ENCODE data around the gene C9orf40.

The C9orf40 gene

DNA sequence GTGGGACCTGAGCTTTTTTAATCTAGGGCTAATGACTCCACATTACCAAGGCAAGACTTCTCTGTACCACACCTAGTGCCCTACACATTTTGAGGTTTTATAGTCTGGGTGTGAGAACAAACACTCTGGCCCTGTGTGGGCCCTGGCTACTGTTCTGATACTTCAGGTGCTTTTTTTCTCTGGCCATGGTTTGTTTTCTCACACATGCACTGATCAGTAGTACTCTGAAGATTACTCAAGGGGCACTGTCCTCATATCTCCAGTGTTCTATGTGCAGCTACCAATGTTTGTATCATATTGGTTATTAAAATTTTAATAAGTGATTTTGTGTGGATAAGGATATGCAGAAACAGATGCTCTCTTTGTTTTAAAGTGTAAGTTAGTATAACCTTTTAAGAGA is 5.9 kb upstream of the C9orf40 start:
- H3K9me3 ChIP-seq (ENCODE audit: low read length), result no peaks in the 10 kb centered on the region
- no peak overlapping the region for H3K4me3 ChIP-seq (ENCODE audit: low read length)
- H3K4me1 ChIP-seq (ENCODE audit: insufficient read depth, low read length), result peaks cover under 1% of the 10 kb centered on the region
- H2AFZ ChIP-seq (ENCODE audit: low read depth, low read length), result no peak overlapping the region
- H3K27me3 ChIP-seq (ENCODE audit: insufficient read depth, low read length), result no peaks in the 10 kb centered on the region
- no peaks in the 10 kb centered on the region for H3K36me3 ChIP-seq (ENCODE audit: insufficient read depth, low read length)

DNA sequence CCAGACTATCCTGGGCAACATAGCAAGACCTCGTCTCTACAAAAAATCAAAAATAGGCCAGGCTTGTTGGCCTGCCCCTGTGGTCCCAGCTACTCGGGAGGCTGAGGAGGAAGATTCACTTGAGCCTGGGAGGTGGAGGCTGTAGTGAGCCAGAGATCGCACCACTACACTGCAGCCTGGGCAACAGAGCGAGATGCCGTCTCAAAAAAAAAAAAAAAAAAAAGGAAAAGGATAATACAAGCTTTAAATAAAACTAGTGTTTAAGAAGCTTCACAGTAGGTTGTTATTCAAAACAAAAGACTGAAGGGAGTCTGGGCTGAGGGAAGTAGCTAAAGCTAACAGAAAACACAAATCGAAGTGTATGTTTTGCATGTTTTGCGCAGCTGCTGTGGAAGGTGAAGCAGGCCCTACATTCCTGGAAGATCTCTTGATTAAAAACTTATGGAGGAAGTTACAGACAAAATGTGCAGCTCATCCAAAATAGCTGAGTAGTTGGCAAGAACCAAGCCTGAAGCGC is 581 bp upstream of the C9orf40 start:
- H3K27me3 ChIP-seq (ENCODE audit: insufficient read depth, low read length), result no peaks in the 10 kb centered on the region
- peak overlapping the region; percentile 94 for H2AFZ ChIP-seq (ENCODE audit: low read depth, low read length)
- H3K36me3 ChIP-seq (ENCODE audit: insufficient read depth, low read length), result no peaks in the 10 kb centered on the region
- H3K4me3 ChIP-seq (ENCODE audit: low read length), result peak overlapping the region; percentile 99
- H3K9me3 ChIP-seq (ENCODE audit: low read length), result no peaks in the 10 kb centered on the region
- peaks cover 8% of the 10 kb centered on the region for H3K4me1 ChIP-seq (ENCODE audit: insufficient read depth, low read length)

DNA sequence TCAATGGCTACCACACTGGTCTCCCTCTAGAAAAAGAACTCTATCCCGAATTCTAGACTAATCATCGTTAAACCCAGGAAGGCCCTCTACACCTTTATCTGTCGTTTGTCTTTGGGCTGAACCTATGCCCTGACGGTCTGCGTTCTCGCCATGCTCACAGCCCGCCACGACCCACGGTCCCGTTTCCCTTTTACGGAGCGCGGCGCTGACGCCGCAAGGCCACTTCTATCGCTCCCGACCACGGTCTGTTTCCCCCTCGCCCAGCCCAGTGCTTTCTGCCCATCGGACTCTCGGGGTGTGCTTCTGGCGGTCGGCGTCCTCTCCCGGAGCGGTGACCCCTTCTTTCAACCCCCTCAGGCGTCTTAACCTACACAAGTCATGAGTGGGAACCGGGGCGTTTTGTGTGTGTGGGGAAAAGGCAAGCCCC is 974 bp downstream of the C9orf40 start:
- no peaks in the 10 kb centered on the region for H3K9me3 ChIP-seq (ENCODE audit: low read length)
- peak overlapping the region; percentile 94 for H2AFZ ChIP-seq (ENCODE audit: low read depth, low read length)
- peak overlapping the region; percentile 99 for H3K4me3 ChIP-seq (ENCODE audit: low read length)
- H3K27me3 ChIP-seq (ENCODE audit: insufficient read depth, low read length), result no peaks in the 10 kb centered on the region
- no peaks in the 10 kb centered on the region for H3K36me3 ChIP-seq (ENCODE audit: insufficient read depth, low read length)
- peaks cover 8% of the 10 kb centered on the region for H3K4me1 ChIP-seq (ENCODE audit: insufficient read depth, low read length)

DNA sequence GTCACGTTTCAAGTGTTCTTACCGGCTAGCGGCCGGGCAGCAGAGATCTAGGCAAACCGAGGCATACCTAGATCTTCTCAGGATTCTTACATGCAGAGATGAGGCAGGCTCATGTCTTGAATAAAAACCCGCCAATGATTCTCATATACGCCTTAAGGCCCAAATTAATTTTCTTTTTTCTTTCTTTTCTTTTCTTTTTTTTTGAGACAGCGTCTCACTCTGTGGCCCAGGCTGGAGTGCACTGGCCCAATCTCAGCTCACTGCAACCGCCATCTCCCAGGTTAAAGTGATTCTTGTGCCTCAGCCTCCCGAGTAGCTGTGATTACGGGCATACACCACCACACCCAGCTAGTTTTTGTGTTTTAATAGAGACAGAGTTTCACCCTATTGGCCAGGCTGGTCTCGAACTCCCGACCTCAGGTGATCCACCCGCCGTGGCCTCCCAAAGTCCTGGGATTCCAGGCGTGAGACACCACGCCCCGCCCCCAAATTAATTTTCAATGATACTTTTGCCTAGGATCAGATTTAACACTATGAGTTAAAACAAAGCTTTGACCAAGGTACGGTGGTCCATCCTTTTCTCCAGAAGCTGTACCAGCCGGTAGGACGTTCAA is 1.5 kb downstream of the C9orf40 start:
- peak overlapping the region; percentile 99 for H3K4me3 ChIP-seq (ENCODE audit: low read length)
- no peaks in the 10 kb centered on the region for H3K27me3 ChIP-seq (ENCODE audit: insufficient read depth, low read length)
- peaks cover 8% of the 10 kb centered on the region for H3K4me1 ChIP-seq (ENCODE audit: insufficient read depth, low read length)
- H2AFZ ChIP-seq (ENCODE audit: low read depth, low read length), result peak overlapping the region; percentile 94
- H3K9me3 ChIP-seq (ENCODE audit: low read length), result no peaks in the 10 kb centered on the region
- no peaks in the 10 kb centered on the region for H3K36me3 ChIP-seq (ENCODE audit: insufficient read depth, low read length)

DNA sequence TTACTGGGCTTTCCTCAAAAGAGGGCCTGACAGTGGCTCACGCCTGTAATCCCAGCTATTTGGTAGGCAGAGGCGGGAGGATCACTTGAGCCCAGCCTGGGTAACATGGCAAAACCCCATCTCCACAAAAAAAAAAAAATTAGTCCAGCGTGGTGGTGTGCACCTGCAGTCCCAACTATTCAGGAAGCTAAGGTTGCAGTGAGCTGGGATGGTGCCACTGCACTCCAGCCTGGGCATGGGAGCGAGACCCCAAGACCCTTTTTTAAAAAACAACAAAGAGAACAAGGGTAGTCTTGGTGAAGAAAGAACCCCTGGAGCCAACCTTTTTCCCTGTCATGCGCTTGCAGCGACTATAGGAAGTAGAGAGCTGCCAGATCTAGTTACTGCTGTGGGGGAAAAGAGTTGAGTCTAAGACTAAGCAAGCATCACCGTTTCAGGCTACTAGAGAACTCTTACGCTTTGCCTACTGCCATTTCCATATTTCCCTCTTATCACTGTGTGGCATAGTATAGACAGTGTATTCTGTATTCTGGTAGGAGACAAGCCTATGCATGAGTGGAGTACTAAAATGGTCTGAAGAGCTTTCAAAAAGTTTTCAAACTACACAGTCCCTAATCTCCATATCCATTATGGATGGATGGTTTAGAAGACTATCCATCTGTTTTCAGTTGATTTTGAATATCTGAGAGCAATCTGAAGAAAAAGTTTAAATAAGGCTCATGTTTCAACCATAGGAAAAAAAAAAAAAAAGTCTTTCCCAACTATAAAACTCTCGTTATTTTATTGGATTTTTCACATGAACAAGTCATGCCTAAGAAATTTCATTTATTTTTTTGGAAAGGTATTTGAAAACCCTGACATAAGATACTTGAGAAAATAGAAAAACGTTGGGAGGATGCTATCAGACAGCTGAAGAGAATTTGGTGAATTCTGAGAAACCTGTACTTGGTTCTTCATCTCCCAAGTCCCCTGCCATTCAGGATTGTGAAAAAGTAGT is 2.6 kb downstream of the C9orf40 start:
- H3K9me3 ChIP-seq (ENCODE audit: low read length), result no peaks in the 10 kb centered on the region
- H2AFZ ChIP-seq (ENCODE audit: low read depth, low read length), result no peak overlapping the region
- H3K27me3 ChIP-seq (ENCODE audit: insufficient read depth, low read length), result no peaks in the 10 kb centered on the region
- no peaks in the 10 kb centered on the region for H3K36me3 ChIP-seq (ENCODE audit: insufficient read depth, low read length)
- H3K4me3 ChIP-seq (ENCODE audit: low read length), result no peak overlapping the region
- H3K4me1 ChIP-seq (ENCODE audit: insufficient read depth, low read length), result peaks cover 8% of the 10 kb centered on the region

DNA sequence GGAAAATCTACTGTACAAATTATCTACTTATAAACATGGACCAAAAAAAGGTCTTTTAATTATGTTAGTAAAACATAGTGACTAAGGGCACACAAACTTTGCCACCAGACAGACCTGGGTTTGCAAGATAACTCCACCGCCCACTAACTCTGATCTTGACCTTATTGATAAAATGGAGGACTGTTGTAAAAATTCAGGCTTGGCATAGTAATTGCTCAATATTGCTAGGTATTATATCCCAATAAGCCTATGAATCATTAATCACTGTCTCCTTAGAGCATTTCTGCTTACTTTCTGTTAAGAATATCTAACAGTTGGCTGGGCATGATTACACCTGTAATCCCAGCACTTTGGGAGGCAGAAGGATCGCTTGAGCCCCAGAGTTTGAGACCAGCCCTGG is 3.8 kb downstream of the C9orf40 start:
- Histone ChIP-seq H3K4me1 (ENCODE audit: insufficient read depth, low read length) (peaks cover 8% of the 10 kb centered on the region), H3K36me3 (ENCODE audit: insufficient read depth, low read length) (no peaks in the 10 kb centered on the region), H3K9me3 (ENCODE audit: low read length) (no peaks in the 10 kb centered on the region), H2AFZ (ENCODE audit: low read depth, low read length) (no peak overlapping the region), H3K27me3 (ENCODE audit: insufficient read depth, low read length) (no peaks in the 10 kb centered on the region), H3K4me3 (ENCODE audit: low read length) (no peak overlapping the region)

DNA sequence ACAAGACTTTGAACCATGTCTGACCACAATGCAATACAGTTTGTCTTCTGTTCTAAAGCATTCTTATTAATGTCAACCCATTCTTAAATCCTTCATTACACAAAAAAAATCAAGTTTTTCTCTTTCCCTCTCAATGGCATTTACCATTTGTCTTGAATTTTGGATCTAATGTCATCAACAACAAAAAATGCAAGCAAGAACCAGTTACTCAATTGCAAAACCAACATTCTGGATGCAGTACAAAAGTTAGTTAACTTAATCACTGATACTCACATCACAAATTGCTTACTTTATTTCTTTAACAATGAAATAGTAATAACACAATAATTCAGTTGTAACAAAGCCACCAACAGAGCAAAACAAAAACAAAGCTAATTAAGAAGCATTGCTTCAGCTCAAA is 6.0 kb downstream of the C9orf40 start:
- Histone ChIP-seq H3K36me3 (ENCODE audit: insufficient read depth, low read length) (no peaks in the 10 kb centered on the region), H3K4me1 (ENCODE audit: insufficient read depth, low read length) (peaks cover 3% of the 10 kb centered on the region), H3K9me3 (ENCODE audit: low read length) (no peaks in the 10 kb centered on the region), H3K4me3 (ENCODE audit: low read length) (no peak overlapping the region), H2AFZ (ENCODE audit: low read depth, low read length) (no peak overlapping the region), H3K27me3 (ENCODE audit: insufficient read depth, low read length) (no peaks in the 10 kb centered on the region)

DNA sequence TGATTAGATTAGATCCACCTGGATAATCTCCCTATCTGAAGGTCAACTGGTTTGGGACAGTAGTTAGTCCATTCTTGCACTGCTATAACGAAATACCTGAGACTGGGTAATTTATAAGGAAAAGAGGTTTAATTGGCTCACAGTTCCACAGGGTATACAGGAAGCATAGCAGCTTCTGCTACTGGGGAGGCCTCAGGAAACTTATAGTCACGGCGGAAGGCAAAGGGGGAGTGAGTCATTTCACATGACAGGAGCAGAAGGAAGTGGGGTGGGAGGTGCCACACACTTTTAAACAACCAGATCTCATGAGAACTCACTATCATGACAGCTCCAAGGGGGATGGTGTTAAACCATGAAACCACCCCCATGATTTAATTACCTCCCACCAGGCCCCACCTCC is 9.9 kb downstream of the C9orf40 start:
- Histone ChIP-seq H3K27me3 (ENCODE audit: insufficient read depth, low read length) (no peaks in the 10 kb centered on the region), H3K36me3 (ENCODE audit: insufficient read depth, low read length) (no peaks in the 10 kb centered on the region), H2AFZ (ENCODE audit: low read depth, low read length) (no peak overlapping the region), H3K4me1 (ENCODE audit: insufficient read depth, low read length) (no peaks in the 10 kb centered on the region), H3K4me3 (ENCODE audit: low read length) (no peak overlapping the region), H3K9me3 (ENCODE audit: low read length) (no peaks in the 10 kb centered on the region)

DNA sequence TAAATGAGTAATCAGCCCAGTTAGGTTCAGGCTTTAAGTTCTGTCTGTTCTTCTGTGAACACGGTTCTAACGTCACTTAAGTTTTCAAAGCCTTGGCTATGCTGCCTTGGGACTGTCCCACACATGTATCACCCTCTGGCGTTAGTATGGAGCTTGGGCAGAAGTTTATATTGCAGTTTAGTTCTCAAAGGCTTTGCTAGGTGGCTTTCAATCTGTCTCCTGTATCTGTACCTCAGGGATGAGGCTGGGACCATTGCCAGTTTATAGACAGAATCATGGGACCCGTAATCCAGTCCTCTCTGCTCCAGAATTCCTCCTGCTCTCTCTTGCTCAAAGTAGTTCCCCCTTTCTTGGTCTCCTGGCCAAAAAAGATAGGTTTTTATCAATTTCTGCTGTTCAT is 12.1 kb downstream of the C9orf40 start:
- Histone ChIP-seq H2AFZ (ENCODE audit: low read depth, low read length) (no peak overlapping the region), H3K4me3 (ENCODE audit: low read length) (no peak overlapping the region), H3K27me3 (ENCODE audit: insufficient read depth, low read length) (no peaks in the 10 kb centered on the region), H3K9me3 (ENCODE audit: low read length) (no peaks in the 10 kb centered on the region), H3K36me3 (ENCODE audit: insufficient read depth, low read length) (no peaks in the 10 kb centered on the region), H3K4me1 (ENCODE audit: insufficient read depth, low read length) (no peaks in the 10 kb centered on the region)

DNA sequence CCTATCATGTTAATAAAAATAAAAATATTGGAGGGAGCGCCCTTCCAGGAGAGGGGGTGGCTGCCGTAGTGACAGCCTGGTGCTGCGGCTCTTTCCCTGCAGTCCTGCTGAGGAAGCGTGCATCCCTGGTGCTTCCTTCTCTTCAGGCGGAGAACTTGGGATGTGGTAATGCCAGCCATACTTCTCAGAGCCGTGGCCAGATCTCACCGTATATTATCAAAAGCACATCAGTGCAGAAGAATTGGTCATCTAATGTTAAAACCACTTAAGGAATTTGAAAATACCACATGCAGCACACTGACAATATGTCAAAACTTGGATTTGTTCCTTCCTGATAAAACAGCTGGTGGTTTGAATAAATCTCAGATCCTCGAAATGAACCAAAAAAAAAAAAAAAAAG is 17.7 kb downstream of the C9orf40 start:
- Histone ChIP-seq H3K27me3 (ENCODE audit: insufficient read depth, low read length) (no peaks in the 10 kb centered on the region), H3K4me1 (ENCODE audit: insufficient read depth, low read length) (no peaks in the 10 kb centered on the region), H3K36me3 (ENCODE audit: insufficient read depth, low read length) (no peaks in the 10 kb centered on the region)

DNA sequence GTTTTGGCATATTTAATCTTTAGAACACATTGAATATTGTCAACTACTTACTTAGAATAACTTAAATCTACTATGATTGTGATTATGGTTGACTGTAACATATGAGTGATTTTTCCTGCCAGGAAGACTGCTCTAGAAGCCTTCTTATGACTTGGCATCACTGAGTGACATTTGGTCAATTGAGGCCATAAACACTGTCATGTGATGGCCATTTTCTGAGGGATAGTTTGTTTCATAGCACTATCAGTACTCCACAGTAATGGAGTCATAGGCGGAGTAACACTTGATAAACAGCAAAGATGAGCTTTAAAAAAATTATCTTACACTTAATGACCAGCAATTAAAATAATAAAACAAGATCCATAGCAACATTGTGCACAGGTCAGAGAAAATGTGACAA is 31.0 kb downstream of the C9orf40 start:
- no peak overlapping the region for H2AFZ ChIP-seq (ENCODE audit: low read depth, low read length)
- H3K4me3 ChIP-seq (ENCODE audit: low read length), result no peak overlapping the region
- no peaks in the 10 kb centered on the region for H3K36me3 ChIP-seq (ENCODE audit: insufficient read depth, low read length)

More for the DNA sequence above, 17.7 kb downstream of the C9orf40 start:
- Histone ChIP-seq H3K4me3 (ENCODE audit: low read length) (no peak overlapping the region), H2AFZ (ENCODE audit: low read depth, low read length) (no peak overlapping the region), H3K9me3 (ENCODE audit: low read length) (no peaks in the 10 kb centered on the region)

DNA sequence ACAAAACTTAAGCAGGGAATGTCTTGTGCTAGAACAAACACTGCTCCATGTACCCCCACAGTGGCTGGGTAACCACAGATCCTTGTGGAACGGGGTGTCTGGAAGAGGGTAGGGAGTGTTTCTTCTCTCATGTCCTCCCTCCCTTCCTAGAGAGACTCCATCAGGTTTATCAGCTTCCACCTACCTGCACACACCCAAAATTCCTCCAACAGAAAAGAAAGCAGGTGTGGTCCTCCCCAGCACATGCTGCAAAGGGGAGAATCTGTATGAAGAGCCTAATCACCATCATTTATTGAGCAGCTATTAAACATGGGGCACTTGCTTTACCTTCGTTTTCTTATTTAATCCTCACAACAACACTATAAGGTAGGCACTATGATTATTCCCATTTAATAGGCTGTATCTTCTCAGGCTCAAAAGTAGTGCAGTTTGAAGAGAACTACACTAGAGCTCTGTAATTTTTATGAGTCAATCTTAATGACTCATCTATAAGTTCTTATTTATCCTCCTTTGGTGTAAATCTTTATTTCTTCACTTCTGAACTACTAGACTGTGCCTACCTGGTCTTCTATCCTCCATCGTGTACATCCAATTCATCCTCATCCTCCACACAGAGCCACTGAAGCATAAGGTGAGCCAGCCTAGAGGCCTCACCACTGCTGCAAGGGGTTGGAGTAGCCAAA is 31.6 kb downstream of the C9orf40 start:
- Histone ChIP-seq H3K4me1 (ENCODE audit: insufficient read depth, low read length) (no peaks in the 10 kb centered on the region), H3K36me3 (ENCODE audit: insufficient read depth, low read length) (no peaks in the 10 kb centered on the region), H3K27me3 (ENCODE audit: insufficient read depth, low read length) (no peaks in the 10 kb centered on the region), H3K4me3 (ENCODE audit: low read length) (no peak overlapping the region), H3K9me3 (ENCODE audit: low read length) (no peaks in the 10 kb centered on the region), H2AFZ (ENCODE audit: low read depth, low read length) (no peak overlapping the region)

More for the DNA sequence above, 31.0 kb downstream of the C9orf40 start:
- Histone ChIP-seq H3K4me1 (ENCODE audit: insufficient read depth, low read length) (no peaks in the 10 kb centered on the region), H3K9me3 (ENCODE audit: low read length) (no peaks in the 10 kb centered on the region), H3K27me3 (ENCODE audit: insufficient read depth, low read length) (no peaks in the 10 kb centered on the region)

DNA sequence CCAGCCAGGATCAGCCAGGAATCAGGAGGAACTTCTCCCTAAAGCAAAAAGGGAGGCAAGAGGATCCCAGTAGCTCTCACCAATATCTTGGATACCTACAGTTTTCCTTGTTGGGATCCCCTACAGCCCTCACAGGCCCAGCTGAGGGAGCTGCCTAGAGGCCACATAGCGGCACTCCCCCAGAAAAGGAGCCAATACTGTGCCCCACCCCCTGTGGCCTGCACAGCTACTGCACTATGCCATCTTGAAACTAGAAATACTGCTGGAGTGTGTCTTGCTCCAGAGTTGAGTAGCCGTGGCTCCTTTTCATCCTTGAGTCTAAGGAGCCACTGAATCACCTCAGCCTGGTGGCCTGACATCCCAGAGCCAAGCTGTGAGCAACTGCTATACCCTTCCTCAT is 42.7 kb downstream of the C9orf40 start:
- Histone ChIP-seq H3K27me3 (ENCODE audit: insufficient read depth, low read length) (no peaks in the 10 kb centered on the region), H3K4me3 (ENCODE audit: low read length) (no peak overlapping the region), H3K4me1 (ENCODE audit: insufficient read depth, low read length) (no peaks in the 10 kb centered on the region), H2AFZ (ENCODE audit: low read depth, low read length) (no peak overlapping the region), H3K9me3 (ENCODE audit: low read length) (no peaks in the 10 kb centered on the region), H3K36me3 (ENCODE audit: insufficient read depth, low read length) (no peaks in the 10 kb centered on the region)
